HG02763 (cell line): ENCODE data around the gene MNAT1.
"Not testable (repeated sequence)": the region's sequence is repeated elsewhere in the genome, so short reads cannot be mapped to it uniquely, and the experiment has no call there.

Experiments
- ATAC-seq: cut with Tn5 transposase; IDR thresholded peaks from one replicate; pipeline ENCODE4 v1.9.1; 2021; ENCODE audit warnings: mild to moderate bottlenecking, moderate library complexity; ENCODE audit not compliant: unreplicated experiment

The MNAT1 gene

DNA sequence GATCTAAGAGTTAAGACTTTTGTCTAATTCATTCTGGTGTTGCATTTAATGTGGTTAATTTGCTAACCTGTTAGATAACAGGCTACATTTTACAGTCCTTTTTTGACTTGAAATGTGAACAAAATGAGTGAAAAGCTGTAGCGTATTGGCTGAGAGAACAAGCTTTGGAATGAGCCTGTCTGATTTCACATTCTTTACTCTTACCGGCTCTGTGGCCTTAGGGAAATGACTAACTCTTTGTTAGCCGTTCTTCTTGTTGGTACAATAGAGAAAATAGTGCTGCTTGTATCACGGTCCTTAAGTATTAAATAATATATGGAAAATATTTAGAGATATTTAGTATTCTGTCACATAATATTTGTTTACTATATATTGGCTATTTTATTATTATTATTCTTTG is 1.9 kb downstream of the MNAT1 start:
- no peak for ATAC-seq

DNA sequence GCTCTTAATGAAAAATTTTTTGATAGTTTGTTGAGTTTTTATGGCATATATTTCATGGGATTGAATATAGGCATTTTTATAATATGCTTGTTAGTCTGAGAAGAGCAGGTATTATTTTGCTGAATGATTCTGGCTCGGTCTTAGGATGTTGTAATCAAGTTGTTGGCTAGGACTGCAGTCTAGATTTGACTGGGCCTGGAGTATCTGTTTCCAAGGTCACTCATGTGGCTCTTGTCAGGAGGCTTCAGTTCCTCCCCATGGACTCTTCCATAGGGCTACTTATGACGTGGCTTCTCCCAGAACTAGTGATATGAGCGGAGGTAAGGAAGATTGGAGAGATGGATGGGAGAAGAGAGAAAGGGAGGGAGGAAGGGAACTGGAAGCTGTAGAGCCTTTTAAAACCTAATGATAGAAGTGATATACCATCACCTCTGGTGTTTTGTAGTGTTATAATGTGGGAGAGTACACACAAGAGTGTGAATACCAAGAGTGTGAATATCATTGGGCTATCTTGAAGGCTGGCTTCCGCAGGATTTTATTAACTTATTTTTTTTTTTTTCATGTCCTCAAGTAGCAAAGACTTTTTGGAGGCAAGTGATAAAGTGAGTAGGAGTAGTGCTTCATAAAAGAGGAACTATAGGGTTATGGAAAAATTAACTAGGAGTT is 4.4 kb downstream of the MNAT1 start:
- ATAC-seq, result no peak

GRCh38 chr14:60744566-60744965 is 10.0 kb downstream of the MNAT1 start:
- no peak for ATAC-seq

GRCh38 chr14:60753264-60754119 is 18.9 kb downstream of the MNAT1 start:
- peak; percentile 99 for ATAC-seq

- no peak for ATAC-seq
Measured at GRCh38 chr14:60756847-60757246, 22.3 kb downstream of the MNAT1 start.

- no peak for ATAC-seq
Measured at GRCh38 chr14:60757567-60758002, 23.0 kb downstream of the MNAT1 start.

GRCh38 chr14:60758885-60759284 is 24.3 kb downstream of the MNAT1 start:
- ATAC-seq, result no peak

- ATAC-seq, result no peak
Measured at GRCh38 chr14:60760209-60760608, 25.6 kb downstream of the MNAT1 start.

- no peak for ATAC-seq
Measured at GRCh38 chr14:60760644-60761364, 26.2 kb downstream of the MNAT1 start.

DNA sequence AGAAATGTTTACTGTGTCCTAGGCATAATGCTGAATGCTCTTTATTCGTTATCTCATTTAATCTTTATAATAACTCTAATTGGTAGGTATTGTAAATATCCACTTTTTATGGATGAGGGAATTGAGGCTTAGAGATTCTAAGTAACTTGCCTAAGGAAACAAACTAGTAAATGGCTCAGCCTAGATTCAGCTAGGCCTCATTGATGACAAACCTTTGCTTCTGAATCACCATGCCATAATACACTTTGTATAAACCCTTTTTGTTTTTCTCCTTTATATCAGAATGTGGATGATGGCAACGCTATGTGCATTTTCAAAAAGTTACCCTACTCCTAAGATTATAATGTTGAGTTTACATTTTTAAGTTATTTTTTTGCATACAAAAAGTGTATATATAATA is 34.0 kb downstream of the MNAT1 start:
- no peak for ATAC-seq

- ATAC-seq, result no peak
Measured at GRCh38 chr14:60771117-60771516, 36.6 kb downstream of the MNAT1 start.

- ATAC-seq, result no peak
Measured at GRCh38 chr14:60773558-60773957, 39.0 kb downstream of the MNAT1 start.

- no peak for ATAC-seq
Measured at GRCh38 chr14:60775296-60775695, 40.7 kb downstream of the MNAT1 start.

- no peak for ATAC-seq
Measured at GRCh38 chr14:60777856-60778578, 43.5 kb downstream of the MNAT1 start.

DNA sequence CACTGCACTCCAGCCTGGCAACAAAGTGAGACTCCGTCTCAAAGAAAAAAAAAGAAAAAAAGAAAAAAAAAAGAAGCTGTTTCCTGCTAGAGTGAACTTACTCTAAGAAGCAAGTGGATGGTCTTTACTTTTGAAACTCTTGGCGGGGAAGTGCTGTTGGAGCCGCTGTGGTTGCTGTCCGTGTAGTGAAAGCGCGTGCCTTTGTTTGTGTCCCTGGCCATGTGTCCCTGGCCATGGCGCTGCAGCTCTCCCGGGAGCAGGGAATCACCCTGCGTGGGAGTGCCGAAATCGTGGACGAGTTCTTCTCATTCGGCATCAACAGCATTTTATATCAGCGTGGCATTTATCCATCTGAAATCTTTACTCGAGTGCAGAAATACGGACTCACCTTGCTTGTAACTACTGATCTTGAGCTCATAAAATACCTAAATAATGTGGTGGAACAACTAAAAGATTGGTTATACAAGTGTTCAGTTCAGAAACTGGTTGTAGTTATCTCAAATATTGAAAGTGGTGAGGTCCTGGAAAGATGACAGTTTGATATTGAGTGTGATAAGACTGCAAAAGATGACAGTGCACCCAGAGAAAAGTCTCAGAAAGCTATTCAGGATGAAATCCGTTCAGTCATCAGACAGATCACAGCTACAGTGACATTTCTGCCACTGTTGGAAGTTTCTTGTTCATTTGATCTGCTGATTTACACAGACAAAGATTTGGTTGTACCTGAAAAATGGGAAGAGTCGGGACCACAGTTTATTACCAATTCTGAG is 45.4 kb downstream of the MNAT1 start:
- ATAC-seq, result not testable (repeated sequence)

- ATAC-seq, result not testable (repeated sequence)
Measured at GRCh38 chr14:60780558-60780957, 46.0 kb downstream of the MNAT1 start.

GRCh38 chr14:60786905-60787304 is 52.3 kb downstream of the MNAT1 start:
- ATAC-seq, result no peak

DNA sequence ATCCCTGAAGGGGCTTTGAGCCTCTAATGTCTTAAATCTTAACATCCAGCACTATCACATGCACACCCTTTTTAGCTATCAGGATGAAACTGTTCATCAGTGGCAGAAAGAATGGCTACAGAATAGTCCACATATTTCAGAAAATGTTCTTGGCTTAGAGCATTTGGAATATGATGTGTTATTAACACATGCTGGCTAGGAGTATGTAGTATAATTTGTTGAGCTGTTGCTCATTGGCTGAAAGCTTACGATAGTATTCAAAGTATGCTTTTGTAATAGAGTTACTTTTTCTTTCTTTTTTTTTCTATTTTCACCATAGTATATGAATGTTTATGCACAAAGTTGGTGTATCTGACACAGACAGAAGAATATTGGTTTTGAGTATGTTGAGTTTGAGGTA is 55.1 kb downstream of the MNAT1 start:
- no peak for ATAC-seq

DNA sequence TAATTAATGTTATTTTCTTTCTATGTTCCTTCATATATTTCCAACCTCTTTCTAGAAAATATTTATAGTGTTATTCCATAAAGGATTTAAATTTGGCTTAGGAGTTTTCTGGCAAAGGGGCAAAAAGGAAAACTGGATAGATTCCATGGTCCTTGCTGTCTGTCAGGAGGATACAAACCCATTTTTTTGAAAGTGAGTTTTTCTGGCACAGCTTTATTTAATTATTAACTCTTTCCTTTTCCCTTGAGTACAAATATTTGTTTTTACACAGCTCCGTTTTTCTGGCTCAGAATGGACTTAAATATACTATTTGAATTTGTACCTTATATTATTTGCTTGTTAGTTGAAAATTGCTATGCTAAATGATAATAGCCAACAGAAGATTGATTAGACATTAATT is 56.3 kb downstream of the MNAT1 start:
- ATAC-seq, result no peak

DNA sequence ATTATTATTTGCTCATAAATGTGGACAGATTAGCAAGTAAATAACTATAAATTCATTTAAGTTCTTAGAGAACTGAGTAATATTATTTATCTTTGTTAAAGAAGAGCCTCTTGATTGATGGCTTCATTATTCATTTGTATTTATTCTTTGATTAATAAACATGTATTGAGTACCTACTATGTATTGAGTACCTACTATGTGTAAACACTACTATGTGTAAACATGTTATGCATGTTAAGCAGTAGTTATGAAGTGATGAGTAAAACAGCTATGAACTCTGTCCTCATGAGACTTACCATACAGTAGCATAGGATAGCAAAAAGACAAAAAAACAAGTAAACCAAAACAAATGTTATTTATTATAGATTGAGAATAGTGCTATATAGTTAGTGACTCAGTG is 61.9 kb downstream of the MNAT1 start:
- ATAC-seq, result no peak
